RPMI8226 (cell line): ENCODE results near the gene PAXX.

ENCODE experiments used
- DNase-seq: peaks from one replicate; pipeline ENCODE4 v3.0.0-alpha.2; 2015

PAXX gene

GRCh38 chr9:137034039-137034708 is 42.0 kb downstream of the PAXX start:
- DNase-seq = no peak

GRCh38 chr9:137034709-137035506 is 42.7 kb downstream of the PAXX start:
- peak; percentile 94 for DNase-seq

DNA sequence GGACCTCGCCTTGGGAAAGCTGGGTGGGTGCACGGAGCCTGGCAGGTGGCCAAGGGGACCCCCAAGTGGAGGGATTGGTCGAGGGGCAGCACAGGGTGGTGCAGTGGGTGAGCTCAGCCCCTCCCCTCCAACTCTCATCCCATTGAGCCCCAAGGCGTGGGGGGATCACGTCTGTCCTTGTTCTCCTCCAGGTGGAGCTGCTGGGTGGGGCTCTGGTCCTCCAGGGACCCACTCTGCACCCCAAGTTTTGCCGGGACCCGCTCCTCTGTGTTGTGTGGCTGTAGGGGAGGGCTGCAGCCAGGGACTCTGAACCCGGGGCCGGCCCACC is 43.2 kb downstream of the PAXX start:
- DNase-seq = no peak

GRCh38 chr9:137035937-137036336 is 43.7 kb downstream of the PAXX start:
- no peak for DNase-seq

DNA sequence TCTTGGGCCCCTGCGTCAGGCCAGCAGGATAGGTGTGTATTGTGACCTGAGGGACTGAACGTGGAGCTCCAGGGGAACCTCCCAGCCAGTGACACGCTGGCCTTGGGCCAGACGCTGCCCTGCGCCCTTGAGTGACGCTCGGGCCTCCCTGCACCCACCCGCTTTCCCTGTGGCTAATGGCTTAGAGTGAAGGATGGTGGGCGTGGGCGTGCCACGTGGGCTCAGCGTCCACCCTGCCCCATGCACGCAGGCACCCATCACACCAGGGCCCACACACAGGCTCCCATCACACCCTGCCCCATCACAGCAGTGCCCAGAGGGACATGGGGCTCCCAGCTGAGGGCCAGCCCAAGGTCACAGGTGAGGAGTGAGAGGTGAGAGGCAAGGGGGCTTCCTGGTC is 44.8 kb downstream of the PAXX start:
- DNase-seq = no peak

- no peak for DNase-seq
These were observed 45.3 kb downstream of the PAXX start for GRCh38 chr9:137037483-137037882.

GRCh38 chr9:137038916-137039315 is 46.7 kb downstream of the PAXX start:
- no peak for DNase-seq

DNA sequence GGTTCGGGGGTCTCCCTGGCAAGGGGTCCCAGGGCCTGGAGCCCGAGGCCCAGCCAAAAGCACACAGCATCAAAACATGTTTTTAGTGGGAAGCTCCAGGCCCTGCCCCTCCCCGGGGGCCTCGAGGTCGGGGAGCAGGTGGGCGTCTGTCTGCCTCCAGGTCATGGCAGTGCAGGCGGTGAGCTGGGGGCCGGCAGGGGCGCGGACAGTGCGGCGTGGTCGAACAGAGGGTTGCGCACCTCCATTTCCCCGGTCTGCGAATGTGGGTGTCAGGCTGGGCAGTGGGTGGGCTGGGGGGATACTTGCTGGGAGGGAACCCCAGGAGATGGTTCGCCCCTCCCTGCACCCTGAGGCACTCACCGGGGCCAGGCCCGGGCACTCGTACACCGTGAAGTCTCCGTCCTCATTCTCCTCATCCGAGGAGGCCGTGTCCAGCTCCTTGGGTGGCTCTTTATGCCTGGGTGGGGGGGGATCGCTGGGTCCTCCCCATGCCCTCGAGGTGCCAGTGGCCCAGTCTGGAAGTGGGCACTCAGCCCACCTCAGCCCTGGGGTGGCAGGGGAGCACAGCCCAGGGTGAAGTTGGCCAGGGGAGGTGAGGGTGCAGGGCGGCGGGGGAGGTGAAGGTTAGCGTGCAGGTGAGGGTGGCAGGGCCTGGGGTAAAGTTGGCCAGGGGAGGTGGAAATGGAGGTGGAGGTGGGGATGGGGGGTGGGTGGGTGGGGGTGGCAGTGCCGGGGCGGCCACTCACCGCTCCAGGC is 47.6 kb downstream of the PAXX start:
- no peak for DNase-seq

- no peak for DNase-seq
These were observed 48.3 kb downstream of the PAXX start for GRCh38 chr9:137040568-137040967.

DNA sequence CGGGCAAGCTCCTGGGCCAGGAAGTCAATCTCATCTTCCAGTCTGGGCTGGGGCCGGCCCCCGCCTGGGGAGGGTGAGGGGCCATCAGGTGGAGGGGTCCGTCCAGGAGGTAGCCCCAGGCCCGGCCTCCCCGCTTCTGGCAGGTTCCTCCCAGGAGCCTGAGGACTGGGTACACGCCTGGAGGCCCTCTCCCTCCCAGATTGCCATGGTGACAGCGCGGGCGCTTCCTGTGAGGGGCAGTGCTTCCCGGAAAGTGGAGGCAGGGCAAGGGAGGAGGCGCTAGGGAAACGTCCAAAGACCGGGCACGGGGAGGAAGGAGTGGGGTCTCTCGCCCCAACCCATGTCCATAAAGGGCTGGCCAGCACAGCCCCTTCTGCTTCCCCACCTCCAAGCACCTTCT is 48.9 kb downstream of the PAXX start:
- no peak for DNase-seq

DNA sequence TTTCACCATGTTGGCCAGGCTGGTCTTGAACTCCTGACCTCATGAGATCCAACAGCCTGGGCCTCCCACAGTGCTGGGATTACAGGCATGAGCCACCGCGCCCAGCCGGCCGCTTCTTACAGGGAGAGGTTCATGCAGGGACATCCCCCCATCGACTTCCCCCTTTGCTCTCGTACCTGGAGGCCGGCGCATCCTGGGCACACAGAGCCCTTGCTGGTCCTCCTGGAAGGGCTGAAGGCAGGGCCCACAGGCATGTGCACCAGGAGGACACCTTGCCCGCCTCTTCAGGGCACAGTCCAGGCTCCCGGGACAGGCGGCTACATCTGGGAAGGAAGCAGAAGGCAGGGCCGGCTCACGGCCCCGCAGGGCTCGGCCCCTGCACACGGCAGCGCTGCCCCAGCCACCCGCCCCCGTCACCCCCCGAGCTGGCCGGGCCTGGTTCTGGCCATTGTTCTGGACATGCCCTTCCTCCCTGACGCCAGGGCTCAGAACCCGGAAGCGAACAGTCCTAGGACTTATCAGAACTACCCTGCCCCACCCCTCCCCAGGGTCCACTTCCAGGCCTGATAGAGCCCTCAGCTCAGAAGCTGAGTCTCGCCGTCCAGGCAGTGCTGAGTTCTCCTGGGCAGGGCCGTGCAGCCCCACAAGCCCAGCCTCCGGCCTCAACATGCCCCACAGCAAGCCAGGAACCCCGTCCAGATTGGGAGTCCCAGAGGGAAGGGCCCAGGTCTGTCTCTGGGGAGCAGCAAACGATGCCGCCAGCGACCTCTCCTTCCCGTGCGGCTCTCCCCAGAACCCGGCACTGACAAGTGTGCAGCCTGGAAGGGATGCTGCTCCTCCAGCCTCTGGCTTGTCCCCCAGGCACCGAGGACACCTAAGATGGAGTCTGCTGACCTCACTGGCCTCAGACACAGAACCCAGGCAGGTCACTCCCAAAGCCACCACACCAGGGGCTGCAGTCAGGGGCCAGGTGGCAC is 50.8 kb downstream of the PAXX start:
- DNase-seq = no peak
